ENCODE measurements around the gene IGHMBP2. TPM values are rescaled to one million over a fixed set of nuclear protein-coding genes. Genes with fewer than 3 reads are reported as not detected.
A peak's percentile ranks its signal among the peaks of the same experiment; 100 is the strongest.

Gene IGHMBP2
- total and polyA plus RNA-seq, 2 donors from 2014 or later: 8.8 to 19.6 TPM

- H3K27ac ChIP-seq (ENCODE audit: low read depth in 2 of 2, low read length in 2 of 2): no peak within 1 kb of the TSS
- TF ChIP-seq CTCF (IDR thresholded peaks at IDR 0.05; ENCODE audit: borderline replicate concordance, extremely low read depth, insufficient read depth): no peak
- H3K9me3 ChIP-seq (ENCODE audit: control insufficient read depth in 2 of 3, insufficient read depth in 1 of 3, low read length in 3 of 3): peaks cover 0 to 7% (median 0%) of the 10 kb centered on the region in 3 donors
- H3K27me3 ChIP-seq (ENCODE audit: control insufficient read depth, insufficient read depth, low read length): no peaks in the 10 kb centered on the region
- no peak for DNase-seq
- no peaks in the 10 kb centered on the region for H3K4me1 ChIP-seq (ENCODE audit: control insufficient read depth in 2 of 3, insufficient read depth in 2 of 3, low read depth in 1 of 3, low read length in 3 of 3)
- intact Hi-C loops (cut with DNase I): no loop called here
- no peak within 1 kb of the TSS for H3K9ac ChIP-seq (ENCODE audit: low read length in 3 of 3)
- no peaks in the 10 kb centered on the region for H3K36me3 ChIP-seq (ENCODE audit: control insufficient read depth in 2 of 3, insufficient read depth in 3 of 3, low read length in 3 of 3)
- FAIRE-seq: no peak
- H3K4me3 ChIP-seq (ENCODE audit: low read length in 3 of 3): no peak within 1 kb of the TSS
Measured at GRCh38 chr11:68980776-68981065, 77.0 kb downstream of the IGHMBP2 start, which contains the start of gene MRGPRD. Gene MRGPRD, minus strand, starts transcription at chr11:68980986. Its CDS starts 0 bp downstream, at chr11:68980986.

GRCh38 chr11:68982134-68982533 is 78.4 kb downstream of the IGHMBP2 start:
- H3K9ac ChIP-seq (ENCODE audit: low read length in 3 of 3): no peak overlapping the region
- intact Hi-C loops (cut with DNase I): no loop called here
- H3K4me3 ChIP-seq (ENCODE audit: low read length in 3 of 3): no peak overlapping the region
- H3K9me3 ChIP-seq (ENCODE audit: control insufficient read depth in 2 of 3, insufficient read depth in 1 of 3, low read length in 3 of 3): peaks cover 0 to 7% (median 0%) of the 10 kb centered on the region in 3 donors
- DNase-seq: no peak
- TF ChIP-seq CTCF (IDR thresholded peaks at IDR 0.05; ENCODE audit: borderline replicate concordance, extremely low read depth, insufficient read depth): no peak
- no peak for FAIRE-seq
- H3K27ac ChIP-seq (ENCODE audit: low read depth in 2 of 2, low read length in 2 of 2): no peak overlapping the region
- no peaks in the 10 kb centered on the region for H3K4me1 ChIP-seq (ENCODE audit: control insufficient read depth in 2 of 3, insufficient read depth in 2 of 3, low read depth in 1 of 3, low read length in 3 of 3)
- H3K36me3 ChIP-seq (ENCODE audit: control insufficient read depth in 2 of 3, insufficient read depth in 3 of 3, low read length in 3 of 3): no peaks in the 10 kb centered on the region
- H3K27me3 ChIP-seq (ENCODE audit: control insufficient read depth, insufficient read depth, low read length): no peaks in the 10 kb centered on the region

GRCh38 chr11:68983801-68984200 is 80.1 kb downstream of the IGHMBP2 start:
- H3K9me3 ChIP-seq (ENCODE audit: control insufficient read depth in 2 of 3, insufficient read depth in 1 of 3, low read length in 3 of 3): peaks cover 0 to 7% (median 0%) of the 10 kb centered on the region in 3 donors
- no peak overlapping the region for H3K27ac ChIP-seq (ENCODE audit: low read depth in 2 of 2, low read length in 2 of 2)
- H3K27me3 ChIP-seq (ENCODE audit: control insufficient read depth, insufficient read depth, low read length): no peaks in the 10 kb centered on the region
- FAIRE-seq (no peak), DNase-seq (peak in 1 of 5 donors; percentile 3)
- H3K9ac ChIP-seq (ENCODE audit: low read length in 3 of 3): no peak overlapping the region
- no peaks in the 10 kb centered on the region for H3K36me3 ChIP-seq (ENCODE audit: control insufficient read depth in 2 of 3, insufficient read depth in 3 of 3, low read length in 3 of 3)
- no peak overlapping the region for H3K4me3 ChIP-seq (ENCODE audit: low read length in 3 of 3)
- intact Hi-C loops (cut with DNase I): no loop called here
- no peak for TF ChIP-seq CTCF (IDR thresholded peaks at IDR 0.05; ENCODE audit: borderline replicate concordance, extremely low read depth, insufficient read depth)
- no peaks in the 10 kb centered on the region for H3K4me1 ChIP-seq (ENCODE audit: control insufficient read depth in 2 of 3, insufficient read depth in 2 of 3, low read depth in 1 of 3, low read length in 3 of 3)

- Histone ChIP-seq H3K4me3 (ENCODE audit: low read length in 3 of 3) (no peak overlapping the region), H3K27me3 (ENCODE audit: control insufficient read depth, insufficient read depth, low read length) (no peaks in the 10 kb centered on the region), H3K27ac (ENCODE audit: low read depth in 2 of 2, low read length in 2 of 2) (no peak overlapping the region), H3K4me1 (ENCODE audit: control insufficient read depth in 2 of 3, insufficient read depth in 2 of 3, low read depth in 1 of 3, low read length in 3 of 3) (no peaks in the 10 kb centered on the region), H3K9me3 (ENCODE audit: control insufficient read depth in 2 of 3, insufficient read depth in 1 of 3, low read length in 3 of 3) (peaks cover 0 to 2% (median 0%) of the 10 kb centered on the region in 3 donors), H3K36me3 (ENCODE audit: control insufficient read depth in 2 of 3, insufficient read depth in 3 of 3, low read length in 3 of 3) (no peaks in the 10 kb centered on the region), H3K9ac (ENCODE audit: low read length in 3 of 3) (no peak overlapping the region)
- intact Hi-C loops (cut with DNase I): no loop called here
- FAIRE-seq (no peak), DNase-seq (no peak)
- TF ChIP-seq CTCF (IDR thresholded peaks at IDR 0.05; ENCODE audit: borderline replicate concordance, extremely low read depth, insufficient read depth): no peak
Measured at GRCh38 chr11:68987211-68987610, 83.5 kb downstream of the IGHMBP2 start.
